ENCODE results near the gene MGAT3.

MGAT3 gene

DNA sequence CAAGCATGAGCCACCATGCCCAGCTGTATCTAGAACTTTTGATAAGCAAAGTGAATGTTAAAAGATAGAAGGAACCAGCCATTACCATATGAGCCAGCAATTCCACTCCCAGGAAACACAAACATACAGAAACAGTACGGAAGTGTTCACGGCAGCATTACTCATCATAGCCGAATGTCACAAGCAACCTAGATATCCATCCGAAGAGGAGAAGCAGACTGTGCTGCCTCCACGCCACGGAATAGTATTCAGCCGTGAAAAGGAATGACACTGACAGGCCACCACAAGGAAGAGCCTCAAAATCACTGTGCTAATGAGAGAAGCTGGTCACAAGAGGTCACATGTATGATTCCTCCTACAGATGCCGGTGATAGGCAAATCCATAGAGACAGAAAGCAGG lies 17.6 kb upstream of the MGAT3 start:
- H3K4me3 ChIP-seq (replicated peaks; ENCODE audit: low read depth, low read length) = no peak overlapping the region
- TF ChIP-seq, protein P1, sequence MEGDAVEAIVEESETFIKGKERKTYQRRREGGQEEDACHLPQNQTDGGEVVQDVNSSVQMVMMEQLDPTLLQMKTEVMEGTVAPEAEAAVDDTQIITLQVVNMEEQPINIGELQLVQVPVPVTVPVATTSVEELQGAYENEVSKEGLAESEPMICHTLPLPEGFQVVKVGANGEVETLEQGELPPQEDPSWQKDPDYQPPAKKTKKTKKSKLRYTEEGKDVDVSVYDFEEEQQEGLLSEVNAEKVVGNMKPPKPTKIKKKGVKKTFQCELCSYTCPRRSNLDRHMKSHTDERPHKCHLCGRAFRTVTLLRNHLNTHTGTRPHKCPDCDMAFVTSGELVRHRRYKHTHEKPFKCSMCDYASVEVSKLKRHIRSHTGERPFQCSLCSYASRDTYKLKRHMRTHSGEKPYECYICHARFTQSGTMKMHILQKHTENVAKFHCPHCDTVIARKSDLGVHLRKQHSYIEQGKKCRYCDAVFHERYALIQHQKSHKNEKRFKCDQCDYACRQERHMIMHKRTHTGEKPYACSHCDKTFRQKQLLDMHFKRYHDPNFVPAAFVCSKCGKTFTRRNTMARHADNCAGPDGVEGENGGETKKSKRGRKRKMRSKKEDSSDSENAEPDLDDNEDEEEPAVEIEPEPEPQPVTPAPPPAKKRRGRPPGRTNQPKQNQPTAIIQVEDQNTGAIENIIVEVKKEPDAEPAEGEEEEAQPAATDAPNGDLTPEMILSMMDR (IDR thresholded peaks at IDR 0.05; ENCODE audit: low read length, missing control alignments) = no peak
- peak; percentile 82 for DNase-seq (ENCODE audit: low read depth)

DNA sequence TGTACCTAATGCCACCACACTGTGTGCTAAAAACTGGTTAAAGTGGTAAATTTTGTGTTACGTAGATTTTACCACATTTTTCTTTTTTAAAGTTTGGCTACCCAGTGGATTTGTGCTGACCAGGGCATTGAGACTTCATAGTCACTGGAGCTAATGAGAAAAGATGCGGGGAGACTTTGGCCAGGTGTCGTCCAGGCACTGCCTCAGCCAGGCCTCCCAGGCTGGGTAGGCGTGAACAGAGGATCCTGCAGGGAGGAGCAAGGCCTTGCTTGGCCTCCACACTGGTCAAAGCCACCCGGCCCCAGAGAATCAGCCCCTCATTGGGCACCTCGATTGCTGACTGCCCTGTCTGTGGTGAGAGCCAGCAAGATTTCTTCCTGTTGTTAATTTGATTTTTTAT lies 13.4 kb upstream of the MGAT3 start:
- TF ChIP-seq, protein P1 (IDR thresholded peaks at IDR 0.05; ENCODE audit: low read length, missing control alignments) = no peak
- H3K4me3 ChIP-seq (replicated peaks; ENCODE audit: low read depth, low read length) = no peak overlapping the region
- DNase-seq (ENCODE audit: low read depth) = no peak

- DNase-seq (ENCODE audit: low read depth) = no peak
- TF ChIP-seq, protein P1 (IDR thresholded peaks at IDR 0.05; ENCODE audit: low read length, missing control alignments) = no peak
- no peak overlapping the region for H3K4me3 ChIP-seq (replicated peaks; ENCODE audit: low read depth, low read length)
Measured at GRCh38 chr22:39444247-39444800, 12.5 kb upstream of the MGAT3 start.

- TF ChIP-seq, protein P1 (IDR thresholded peaks at IDR 0.05; ENCODE audit: low read length, missing control alignments) = no peak
Measured at GRCh38 chr22:39444937-39445465, 11.8 kb upstream of the MGAT3 start.

DNA sequence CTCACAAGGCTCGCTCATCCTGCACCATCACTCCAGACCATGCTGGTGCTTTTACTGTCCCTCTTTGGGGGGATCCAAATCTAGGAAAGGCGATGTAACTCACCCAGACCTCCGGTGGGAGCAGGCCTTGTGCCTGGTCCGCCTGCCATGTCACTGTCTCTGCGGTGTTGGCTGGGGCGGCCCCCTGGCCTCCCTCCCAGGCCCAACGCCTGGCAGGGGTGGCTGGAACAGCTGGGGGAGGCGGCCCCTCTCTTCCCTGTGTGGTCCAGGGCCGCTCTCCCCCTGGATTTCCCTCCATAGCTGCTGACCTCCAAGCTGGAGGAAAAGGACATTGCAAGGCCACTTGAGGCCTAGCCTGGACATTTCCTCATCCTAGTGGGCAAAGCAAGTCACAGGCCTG lies 11.1 kb upstream of the MGAT3 start:
- H3K4me3 ChIP-seq (replicated peaks; ENCODE audit: low read depth, low read length) = no peak overlapping the region
- TF ChIP-seq, protein P1 (IDR thresholded peaks at IDR 0.05; ENCODE audit: low read length, missing control alignments) = no peak

More at GRCh38 chr22:39444937-39445465, 11.8 kb upstream of the MGAT3 start:
- no peak for DNase-seq (ENCODE audit: low read depth)
- H3K4me3 ChIP-seq (replicated peaks; ENCODE audit: low read depth, low read length) = no peak overlapping the region

GRCh38 chr22:39446239-39446721 lies 10.5 kb upstream of the MGAT3 start:
- H3K4me3 ChIP-seq (replicated peaks; ENCODE audit: low read depth, low read length) = no peak overlapping the region
- TF ChIP-seq, protein P1 (IDR thresholded peaks at IDR 0.05; ENCODE audit: low read length, missing control alignments) = no peak
- DNase-seq (ENCODE audit: low read depth) = no peak

More for the DNA sequence above, 11.1 kb upstream of the MGAT3 start:
- DNase-seq (ENCODE audit: low read depth) = no peak
